ENCODE measurements around the gene EFNB2. TPM values are rescaled to one million over a fixed set of nuclear protein-coding genes. Genes with fewer than 3 reads are reported as not detected.

Gene EFNB2
- total RNA-seq, 1 experiment from 2014 or later, result 16.9 TPM

- CTCF ChIA-PET, result no interaction called here
- no TSS peak for BruUV-seq (replicated peaks)
- no peaks in the 10 kb centered on the region for H3K27me3 Mint-ChIP-seq (ENCODE audit: unreplicated experiment)
- peak within 1 kb of the TSS; percentile 77 for H3K27ac Mint-ChIP-seq (ENCODE audit: unreplicated experiment)
- H3K9me3 Mint-ChIP-seq (ENCODE audit: low read depth, unreplicated experiment), result no peaks in the 10 kb centered on the region
- TF ChIP-seq, protein P1, sequence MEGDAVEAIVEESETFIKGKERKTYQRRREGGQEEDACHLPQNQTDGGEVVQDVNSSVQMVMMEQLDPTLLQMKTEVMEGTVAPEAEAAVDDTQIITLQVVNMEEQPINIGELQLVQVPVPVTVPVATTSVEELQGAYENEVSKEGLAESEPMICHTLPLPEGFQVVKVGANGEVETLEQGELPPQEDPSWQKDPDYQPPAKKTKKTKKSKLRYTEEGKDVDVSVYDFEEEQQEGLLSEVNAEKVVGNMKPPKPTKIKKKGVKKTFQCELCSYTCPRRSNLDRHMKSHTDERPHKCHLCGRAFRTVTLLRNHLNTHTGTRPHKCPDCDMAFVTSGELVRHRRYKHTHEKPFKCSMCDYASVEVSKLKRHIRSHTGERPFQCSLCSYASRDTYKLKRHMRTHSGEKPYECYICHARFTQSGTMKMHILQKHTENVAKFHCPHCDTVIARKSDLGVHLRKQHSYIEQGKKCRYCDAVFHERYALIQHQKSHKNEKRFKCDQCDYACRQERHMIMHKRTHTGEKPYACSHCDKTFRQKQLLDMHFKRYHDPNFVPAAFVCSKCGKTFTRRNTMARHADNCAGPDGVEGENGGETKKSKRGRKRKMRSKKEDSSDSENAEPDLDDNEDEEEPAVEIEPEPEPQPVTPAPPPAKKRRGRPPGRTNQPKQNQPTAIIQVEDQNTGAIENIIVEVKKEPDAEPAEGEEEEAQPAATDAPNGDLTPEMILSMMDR (IDR thresholded peaks at IDR 0.05; ENCODE audit: unreplicated experiment), result no peak
- DNase-seq, result peak; percentile 80
- H3K36me3 Mint-ChIP-seq (ENCODE audit: insufficient read depth, unreplicated experiment), result peaks cover 21% of the 10 kb centered on the region
- peaks cover 13% of the 10 kb centered on the region for H3K4me1 Mint-ChIP-seq (ENCODE audit: low read depth, unreplicated experiment)
- intact Hi-C loops (cut with micrococcal nuclease; ENCODE audit: unreplicated experiment), result no loop called here
- H3K4me3 Mint-ChIP-seq (ENCODE audit: low read depth, unreplicated experiment), result peak within 1 kb of the TSS; percentile 91
These were observed 32.2 kb upstream of the EFNB2 start, which contains the start of gene ARGLU1 for GRCh38 chr13:106567474-106568298. TSS of gene ARGLU1 (minus strand) at chr13:106568137. CDS start at chr13:106567919, 218 bp downstream.

- H3K27ac Mint-ChIP-seq (ENCODE audit: unreplicated experiment), result peak overlapping the region; percentile 77
- H3K4me1 Mint-ChIP-seq (ENCODE audit: low read depth, unreplicated experiment), result peaks cover 13% of the 10 kb centered on the region
- intact Hi-C loops (cut with micrococcal nuclease; ENCODE audit: unreplicated experiment), result no loop called here
- BruUV-seq (replicated peaks), result no TSS peak
- H3K36me3 Mint-ChIP-seq (ENCODE audit: insufficient read depth, unreplicated experiment), result peaks cover 21% of the 10 kb centered on the region
- CTCF ChIA-PET, result no interaction called here
- no peaks in the 10 kb centered on the region for H3K27me3 Mint-ChIP-seq (ENCODE audit: unreplicated experiment)
- peak overlapping the region; percentile 91 for H3K4me3 Mint-ChIP-seq (ENCODE audit: low read depth, unreplicated experiment)
- H3K9me3 Mint-ChIP-seq (ENCODE audit: low read depth, unreplicated experiment), result no peaks in the 10 kb centered on the region
- peak; percentile 11 for DNase-seq
- TF ChIP-seq, protein P1 (IDR thresholded peaks at IDR 0.05; ENCODE audit: unreplicated experiment), result no peak
These were observed 31.4 kb upstream of the EFNB2 start for GRCh38 chr13:106566641-106567473.

DNA sequence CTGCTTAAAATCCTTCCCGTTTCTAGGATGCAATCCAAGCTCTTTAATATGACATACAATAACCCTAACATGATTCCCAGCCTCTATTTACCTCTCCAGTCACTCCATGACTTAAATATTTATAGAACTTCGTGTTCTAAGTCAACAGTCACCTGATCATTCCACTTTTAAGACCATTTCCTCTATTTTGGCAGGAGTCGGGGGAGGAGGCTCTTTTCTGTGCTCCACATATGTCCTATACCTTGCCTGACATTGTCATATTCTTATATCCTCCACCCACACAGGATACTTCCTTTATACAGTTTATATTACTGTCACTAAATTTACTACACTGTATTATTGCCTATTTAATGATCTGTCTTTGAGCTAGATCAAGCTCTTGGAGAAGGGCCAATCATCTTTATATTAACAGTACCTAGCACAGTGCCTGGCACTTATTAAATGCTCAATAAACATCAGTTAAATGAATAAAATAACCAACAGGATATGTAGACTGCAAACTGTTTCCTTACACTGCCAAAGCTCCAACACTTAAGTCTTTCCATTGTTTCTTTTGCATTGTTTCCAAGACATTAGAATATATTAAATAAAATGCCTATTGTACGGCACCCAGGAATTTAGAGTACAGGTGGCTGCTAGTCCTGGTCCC lies 29.8 kb upstream of the EFNB2 start:
- peaks cover 13% of the 10 kb centered on the region for H3K4me1 Mint-ChIP-seq (ENCODE audit: low read depth, unreplicated experiment)
- H3K36me3 Mint-ChIP-seq (ENCODE audit: insufficient read depth, unreplicated experiment), result peaks cover 21% of the 10 kb centered on the region
- no peaks in the 10 kb centered on the region for H3K9me3 Mint-ChIP-seq (ENCODE audit: low read depth, unreplicated experiment)
- intact Hi-C loops (cut with micrococcal nuclease; ENCODE audit: unreplicated experiment), result no loop called here
- H3K4me3 Mint-ChIP-seq (ENCODE audit: low read depth, unreplicated experiment), result peak overlapping the region; percentile 91
- peak overlapping the region; percentile 76 for H3K27ac Mint-ChIP-seq (ENCODE audit: unreplicated experiment)
- DNase-seq, result no peak
- CTCF ChIA-PET, result interaction anchor here (0.6 kb wide), 1 partner anchor 1995 kb away, joined by 3 read pairs; no protein-coding TSS in a partner anchor
- BruUV-seq (replicated peaks), result no TSS peak
- no peaks in the 10 kb centered on the region for H3K27me3 Mint-ChIP-seq (ENCODE audit: unreplicated experiment)
- TF ChIP-seq, protein P1 (IDR thresholded peaks at IDR 0.05; ENCODE audit: unreplicated experiment), result no peak

DNA sequence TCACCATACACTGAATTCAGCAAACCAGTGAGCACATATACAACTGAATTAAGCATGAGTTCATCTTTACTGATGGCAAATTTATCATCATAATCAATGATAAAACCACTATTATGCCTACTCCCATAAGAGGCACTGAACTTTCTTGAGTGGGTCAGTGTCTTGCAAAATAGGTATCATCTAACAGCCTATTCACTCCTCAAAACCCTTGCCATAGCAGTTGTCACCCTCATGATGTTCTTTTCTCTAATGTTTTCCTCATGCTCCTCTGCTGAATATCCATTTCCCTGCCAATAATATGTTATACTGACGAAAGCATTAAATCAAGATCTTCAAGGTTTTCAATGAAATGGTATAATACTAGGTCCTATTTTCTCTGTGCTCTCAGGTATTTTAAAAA lies 26.8 kb upstream of the EFNB2 start:
- H3K27ac Mint-ChIP-seq (ENCODE audit: unreplicated experiment), result no peak overlapping the region
- CTCF ChIA-PET, result no interaction called here
- H3K4me3 Mint-ChIP-seq (ENCODE audit: low read depth, unreplicated experiment), result no peak overlapping the region
- H3K4me1 Mint-ChIP-seq (ENCODE audit: low read depth, unreplicated experiment), result peaks cover 13% of the 10 kb centered on the region
- no peaks in the 10 kb centered on the region for H3K9me3 Mint-ChIP-seq (ENCODE audit: low read depth, unreplicated experiment)
- no TSS peak for BruUV-seq (replicated peaks)
- TF ChIP-seq, protein P1 (IDR thresholded peaks at IDR 0.05; ENCODE audit: unreplicated experiment), result no peak
- no peak for DNase-seq
- peaks cover 10% of the 10 kb centered on the region for H3K36me3 Mint-ChIP-seq (ENCODE audit: insufficient read depth, unreplicated experiment)
- intact Hi-C loops (cut with micrococcal nuclease; ENCODE audit: unreplicated experiment), result no loop called here
- H3K27me3 Mint-ChIP-seq (ENCODE audit: unreplicated experiment), result no peaks in the 10 kb centered on the region
